Measurements from ENCODE around the gene GABRP.

The GABRP gene

DNA sequence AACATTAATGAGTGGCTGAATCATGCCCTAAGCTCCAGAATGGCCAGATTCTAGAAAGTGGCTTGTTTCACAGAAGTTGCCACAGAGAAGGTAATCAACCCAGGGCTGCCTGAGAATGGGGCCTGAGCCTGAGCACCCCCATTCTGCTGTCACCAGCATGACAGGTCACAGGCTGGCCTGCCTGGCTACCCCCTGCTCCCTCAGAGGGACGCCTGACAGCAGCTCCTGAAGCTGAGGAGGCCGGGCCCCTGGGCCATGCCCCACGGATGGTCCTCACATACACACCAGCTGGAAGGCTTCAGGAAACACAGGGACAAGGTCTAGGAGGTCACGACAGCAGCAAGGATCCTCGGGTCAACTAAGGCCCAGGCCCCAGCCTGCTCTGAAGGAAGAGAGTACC, 3.7 kb downstream of the GABRP start:
- Histone ChIP-seq H3K4me2 (ENCODE audit: low read length) (no peak overlapping the region), H3K79me2 (ENCODE audit: low read length) (no peaks in the 10 kb centered on the region), H3K27me3 (ENCODE audit: low read depth, low read length) (peaks cover 78% of the 10 kb centered on the region), H3K9me3 (ENCODE audit: insufficient read depth, low read length) (no peaks in the 10 kb centered on the region), H3K4me3 (ENCODE audit: low read length) (no peak overlapping the region), H4K20me1 (ENCODE audit: insufficient read depth, low read length) (no peaks in the 10 kb centered on the region; the same call in 1 of the 2 replicates), H3K9ac (ENCODE audit: low read length) (no peak overlapping the region), H2AFZ (ENCODE audit: low read depth, low read length) (no peak overlapping the region), H3K27ac (ENCODE audit: low read length) (no peak overlapping the region), H3K36me3 (replicated peaks; ENCODE audit: low read depth, low read length) (no peaks in the 10 kb centered on the region), H3K4me1 (ENCODE audit: low read length) (0 out of 2 replicates have a peak, but pooled peaks cover 5% of the 10 kb centered on the region)
- TF ChIP-seq EZH2phosphoT487 (IDR thresholded peaks at IDR 0.05; ENCODE audit: low read depth): no peak
- TF ChIP-seq, protein P1, sequence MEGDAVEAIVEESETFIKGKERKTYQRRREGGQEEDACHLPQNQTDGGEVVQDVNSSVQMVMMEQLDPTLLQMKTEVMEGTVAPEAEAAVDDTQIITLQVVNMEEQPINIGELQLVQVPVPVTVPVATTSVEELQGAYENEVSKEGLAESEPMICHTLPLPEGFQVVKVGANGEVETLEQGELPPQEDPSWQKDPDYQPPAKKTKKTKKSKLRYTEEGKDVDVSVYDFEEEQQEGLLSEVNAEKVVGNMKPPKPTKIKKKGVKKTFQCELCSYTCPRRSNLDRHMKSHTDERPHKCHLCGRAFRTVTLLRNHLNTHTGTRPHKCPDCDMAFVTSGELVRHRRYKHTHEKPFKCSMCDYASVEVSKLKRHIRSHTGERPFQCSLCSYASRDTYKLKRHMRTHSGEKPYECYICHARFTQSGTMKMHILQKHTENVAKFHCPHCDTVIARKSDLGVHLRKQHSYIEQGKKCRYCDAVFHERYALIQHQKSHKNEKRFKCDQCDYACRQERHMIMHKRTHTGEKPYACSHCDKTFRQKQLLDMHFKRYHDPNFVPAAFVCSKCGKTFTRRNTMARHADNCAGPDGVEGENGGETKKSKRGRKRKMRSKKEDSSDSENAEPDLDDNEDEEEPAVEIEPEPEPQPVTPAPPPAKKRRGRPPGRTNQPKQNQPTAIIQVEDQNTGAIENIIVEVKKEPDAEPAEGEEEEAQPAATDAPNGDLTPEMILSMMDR (IDR thresholded peaks at IDR 0.05; ENCODE audit: low read depth, low read length): no peak

DNA sequence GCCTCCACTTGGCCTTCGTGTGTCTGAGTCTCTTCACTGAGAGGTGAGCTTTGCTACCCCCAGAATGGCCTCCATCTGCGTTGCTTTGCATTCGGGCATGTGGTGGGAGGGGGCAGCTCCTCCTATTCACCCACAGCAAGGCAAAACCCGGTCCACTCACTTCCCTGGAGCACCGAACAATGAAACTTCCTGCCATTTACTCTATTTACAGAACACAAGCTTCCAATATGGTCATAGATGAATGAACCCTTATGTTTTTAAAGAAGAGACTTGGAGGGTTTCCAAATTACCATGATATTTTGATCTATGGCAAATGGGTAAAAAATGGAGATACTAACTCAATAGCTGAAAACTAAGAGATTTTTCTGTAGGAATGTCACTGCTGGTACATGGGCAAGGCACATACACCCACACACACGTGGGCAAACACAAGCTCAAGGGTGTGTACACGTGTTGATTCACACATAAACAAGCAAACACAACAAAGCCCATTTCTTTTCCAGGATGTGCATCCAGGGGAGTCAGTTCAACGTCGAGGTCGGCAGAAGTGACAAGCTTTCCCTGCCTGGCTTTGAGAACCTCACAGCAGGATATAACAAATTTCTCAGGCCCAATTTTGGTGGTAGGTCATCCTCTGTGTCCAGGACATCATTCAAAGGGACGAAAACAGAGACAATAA, 5.2 kb downstream of the GABRP start:
- Histone ChIP-seq H3K9me3 (ENCODE audit: insufficient read depth, low read length) (no peaks in the 10 kb centered on the region), H3K79me2 (ENCODE audit: low read length) (no peaks in the 10 kb centered on the region), H3K27ac (ENCODE audit: low read length) (no peak overlapping the region), H4K20me1 (ENCODE audit: insufficient read depth, low read length) (no peaks in the 10 kb centered on the region; the same call in 1 of the 2 replicates), H2AFZ (ENCODE audit: low read depth, low read length) (no peak overlapping the region), H3K4me2 (ENCODE audit: low read length) (no peak overlapping the region), H3K27me3 (ENCODE audit: low read depth, low read length) (peaks cover 74% of the 10 kb centered on the region), H3K4me3 (ENCODE audit: low read length) (no peak overlapping the region), H3K9ac (ENCODE audit: low read length) (no peak overlapping the region), H3K4me1 (ENCODE audit: low read length) (0 out of 2 replicates have a peak, but pooled peaks cover 5% of the 10 kb centered on the region), H3K36me3 (replicated peaks; ENCODE audit: low read depth, low read length) (no peaks in the 10 kb centered on the region)
- TF ChIP-seq EZH2phosphoT487 (IDR thresholded peaks at IDR 0.05; ENCODE audit: low read depth): no peak
- TF ChIP-seq, protein P1 (IDR thresholded peaks at IDR 0.05; ENCODE audit: low read depth, low read length): no peak

DNA sequence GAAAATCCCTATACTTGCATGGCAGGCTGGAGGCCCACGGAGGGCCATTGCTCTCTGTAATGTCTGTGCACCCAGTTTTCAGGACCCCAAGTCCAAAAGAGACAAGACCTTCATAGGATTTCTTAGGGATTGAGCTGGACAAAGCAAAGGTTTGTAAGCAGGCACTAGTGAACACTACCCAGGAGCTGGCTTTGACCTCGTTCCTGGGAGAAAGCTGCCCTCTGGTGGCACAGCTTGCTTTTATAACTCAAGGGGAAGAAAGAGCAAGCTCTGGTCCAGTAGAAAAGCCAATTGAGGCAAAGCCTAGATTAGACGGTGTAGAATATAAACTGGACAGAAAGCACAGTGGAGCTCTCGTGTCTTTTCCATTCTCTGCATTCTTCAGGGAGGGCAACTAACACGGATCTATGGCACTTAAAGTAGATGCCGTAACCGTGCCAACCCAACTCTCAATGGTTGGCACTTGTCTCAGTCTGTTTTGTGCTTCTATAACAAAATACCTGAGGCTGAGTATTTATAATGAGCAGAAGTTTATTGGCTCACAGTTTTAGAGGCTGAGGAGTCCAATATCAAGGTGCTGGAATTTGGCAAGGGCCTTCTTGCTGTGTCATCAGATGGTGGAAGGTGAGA, 7.9 kb downstream of the GABRP start:
- Histone ChIP-seq H3K79me2 (ENCODE audit: low read length) (no peaks in the 10 kb centered on the region), H3K36me3 (replicated peaks; ENCODE audit: low read depth, low read length) (no peaks in the 10 kb centered on the region), H3K4me2 (ENCODE audit: low read length) (no peak overlapping the region), H3K27ac (ENCODE audit: low read length) (no peak overlapping the region), H3K9me3 (ENCODE audit: insufficient read depth, low read length) (no peaks in the 10 kb centered on the region), H4K20me1 (ENCODE audit: insufficient read depth, low read length) (no peaks in the 10 kb centered on the region; the same call in 1 of the 2 replicates), H3K9ac (ENCODE audit: low read length) (no peak overlapping the region), H3K27me3 (ENCODE audit: low read depth, low read length) (peaks cover 71% of the 10 kb centered on the region), H2AFZ (ENCODE audit: low read depth, low read length) (no peak overlapping the region), H3K4me1 (ENCODE audit: low read length) (no peaks in the 10 kb centered on the region), H3K4me3 (ENCODE audit: low read length) (no peak overlapping the region)
- TF ChIP-seq, protein P1 (IDR thresholded peaks at IDR 0.05; ENCODE audit: low read depth, low read length): peak; percentile 87
- no peak for TF ChIP-seq EZH2phosphoT487 (IDR thresholded peaks at IDR 0.05; ENCODE audit: low read depth)

DNA sequence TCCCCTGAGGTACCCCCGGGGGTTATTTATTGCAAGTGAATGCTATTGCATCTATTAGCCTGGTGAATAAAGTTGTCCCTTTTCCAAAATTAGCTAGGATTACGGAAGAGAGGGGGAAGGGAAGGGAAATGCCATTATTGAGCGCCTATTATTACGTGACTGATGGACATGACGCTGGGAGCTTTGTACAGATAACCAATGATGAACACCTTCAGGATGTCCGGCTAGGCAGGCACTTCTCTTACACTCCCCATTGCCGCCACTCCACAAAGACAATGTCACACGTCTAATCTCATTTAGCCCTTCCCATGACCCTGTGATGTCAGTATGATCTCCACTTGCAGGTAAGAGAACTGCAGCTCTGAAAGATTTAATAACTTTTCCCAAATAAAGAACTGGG, 9.4 kb downstream of the GABRP start:
- peaks cover 7% of the 10 kb centered on the region for H3K4me1 ChIP-seq (ENCODE audit: low read length)
- H3K79me2 ChIP-seq (ENCODE audit: low read length): no peaks in the 10 kb centered on the region
- no peak overlapping the region for H2AFZ ChIP-seq (ENCODE audit: low read depth, low read length)
- no peaks in the 10 kb centered on the region; the same call in 1 of the 2 replicates for H4K20me1 ChIP-seq (ENCODE audit: insufficient read depth, low read length)
- TF ChIP-seq EZH2phosphoT487 (IDR thresholded peaks at IDR 0.05; ENCODE audit: low read depth): no peak
- TF ChIP-seq, protein P1 (IDR thresholded peaks at IDR 0.05; ENCODE audit: low read depth, low read length): no peak
- no peaks in the 10 kb centered on the region for H3K36me3 ChIP-seq (replicated peaks; ENCODE audit: low read depth, low read length)
- no peak overlapping the region for H3K27ac ChIP-seq (ENCODE audit: low read length)
- H3K9ac ChIP-seq (ENCODE audit: low read length): no peak overlapping the region
- H3K4me3 ChIP-seq (ENCODE audit: low read length): no peak overlapping the region
- no peak overlapping the region for H3K4me2 ChIP-seq (ENCODE audit: low read length)
- no peaks in the 10 kb centered on the region for H3K9me3 ChIP-seq (ENCODE audit: insufficient read depth, low read length)
- H3K27me3 ChIP-seq (ENCODE audit: low read depth, low read length): peaks cover 68% of the 10 kb centered on the region

All from OCI-LY3 (cell line).